HL-60 (cell line): ENCODE data around the gene LRWD1.
"Not testable (repeated sequence)": the region's sequence is repeated elsewhere in the genome, so short reads cannot be mapped to it uniquely, and the experiment has no call there.

Experiments
- DNase-seq, 2 experiments: peaks; one replicate each; pipeline ENCODE4 v3.0.0-alpha.2; 2010 to 2020; ENCODE audit warnings: low read depth in 1 of 2, low spot score in 1 of 2
- H3K27ac ChIP-seq: fragments of 250-450 bp; sonication (Bioruptor Pico); replicated peaks from 2 replicates; pipeline ENCODE4 v1.5.1; 2020; ENCODE audit warnings: mild to moderate bottlenecking, moderate library complexity
- H3K27me3 ChIP-seq: fragments of 250-450 bp; sonication (Bioruptor Pico); 2 replicates; pipeline ENCODE4 v1.5.1; 2021; ENCODE audit warnings: mild to moderate bottlenecking, moderate library complexity; ENCODE audit not compliant: insufficient read depth, poor library complexity, severe bottlenecking
- H3K4me3 ChIP-seq: replicated peaks from 2 replicates; pipeline ENCODE4 v1.5.1; 2011; ENCODE audit warnings: mild to moderate bottlenecking, control low read depth, low read length; ENCODE audit not compliant: insufficient read depth
- GABPA ChIP-seq: IDR thresholded peaks from 2 replicates; pipeline ENCODE4 v1.6.1; 2012; ENCODE audit warnings: low read depth
- POLR2AphosphoS5 ChIP-seq: IDR thresholded peaks from 2 replicates; pipeline ENCODE4 v1.6.1; 2012; ENCODE audit warnings: low read depth
- SPI1 ChIP-seq: IDR thresholded peaks from 2 replicates; pipeline ENCODE4 v1.6.1; 2012; ENCODE audit warnings: low read depth, mild to moderate bottlenecking, borderline replicate concordance
- TF ChIP-seq, protein P1 (sequence below): IDR thresholded peaks from 2 replicates; pipeline ENCODE4 v1.6.1; 2012; ENCODE audit warnings: low read depth; ENCODE audit not compliant: insufficient replicate concordance
- TF ChIP-seq, protein P2 (sequence below): IDR thresholded peaks from one replicate; pipeline ENCODE4 v1.5.1; 2011; ENCODE audit warnings: low read length, control low read depth, inconsistent platforms; ENCODE audit not compliant: insufficient read depth

LRWD1 gene

DNA sequence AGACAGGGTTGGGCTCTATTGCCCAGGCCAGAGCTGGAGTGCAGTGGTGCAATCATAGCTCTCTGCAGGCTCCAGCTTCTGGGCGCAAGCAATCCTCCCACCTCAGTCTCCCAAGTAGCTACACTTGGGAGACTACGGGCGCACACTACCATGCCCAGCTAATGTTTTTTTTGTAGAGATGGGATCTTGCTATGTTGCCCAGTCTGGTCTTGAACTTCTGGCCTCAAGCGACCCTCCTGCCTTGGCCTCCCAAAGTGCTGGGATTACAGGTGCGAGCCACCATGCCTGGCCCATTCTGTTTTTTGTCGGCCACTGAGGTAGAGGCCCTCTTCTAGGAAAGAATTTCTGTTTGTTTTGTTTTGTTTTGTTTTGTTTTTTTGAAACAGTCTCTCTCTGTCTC, 12.3 kb upstream of the LRWD1 start:
- TF ChIP-seq SPI1 = no peak
- TF ChIP-seq, protein P1, sequence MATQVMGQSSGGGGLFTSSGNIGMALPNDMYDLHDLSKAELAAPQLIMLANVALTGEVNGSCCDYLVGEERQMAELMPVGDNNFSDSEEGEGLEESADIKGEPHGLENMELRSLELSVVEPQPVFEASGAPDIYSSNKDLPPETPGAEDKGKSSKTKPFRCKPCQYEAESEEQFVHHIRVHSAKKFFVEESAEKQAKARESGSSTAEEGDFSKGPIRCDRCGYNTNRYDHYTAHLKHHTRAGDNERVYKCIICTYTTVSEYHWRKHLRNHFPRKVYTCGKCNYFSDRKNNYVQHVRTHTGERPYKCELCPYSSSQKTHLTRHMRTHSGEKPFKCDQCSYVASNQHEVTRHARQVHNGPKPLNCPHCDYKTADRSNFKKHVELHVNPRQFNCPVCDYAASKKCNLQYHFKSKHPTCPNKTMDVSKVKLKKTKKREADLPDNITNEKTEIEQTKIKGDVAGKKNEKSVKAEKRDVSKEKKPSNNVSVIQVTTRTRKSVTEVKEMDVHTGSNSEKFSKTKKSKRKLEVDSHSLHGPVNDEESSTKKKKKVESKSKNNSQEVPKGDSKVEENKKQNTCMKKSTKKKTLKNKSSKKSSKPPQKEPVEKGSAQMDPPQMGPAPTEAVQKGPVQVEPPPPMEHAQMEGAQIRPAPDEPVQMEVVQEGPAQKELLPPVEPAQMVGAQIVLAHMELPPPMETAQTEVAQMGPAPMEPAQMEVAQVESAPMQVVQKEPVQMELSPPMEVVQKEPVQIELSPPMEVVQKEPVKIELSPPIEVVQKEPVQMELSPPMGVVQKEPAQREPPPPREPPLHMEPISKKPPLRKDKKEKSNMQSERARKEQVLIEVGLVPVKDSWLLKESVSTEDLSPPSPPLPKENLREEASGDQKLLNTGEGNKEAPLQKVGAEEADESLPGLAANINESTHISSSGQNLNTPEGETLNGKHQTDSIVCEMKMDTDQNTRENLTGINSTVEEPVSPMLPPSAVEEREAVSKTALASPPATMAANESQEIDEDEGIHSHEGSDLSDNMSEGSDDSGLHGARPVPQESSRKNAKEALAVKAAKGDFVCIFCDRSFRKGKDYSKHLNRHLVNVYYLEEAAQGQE = no peak
- Histone ChIP-seq H3K27me3 (no peaks in the 10 kb centered on the region), H3K27ac (no peak overlapping the region), H3K4me3 (no peak overlapping the region)
- no peak for DNase-seq

DNA sequence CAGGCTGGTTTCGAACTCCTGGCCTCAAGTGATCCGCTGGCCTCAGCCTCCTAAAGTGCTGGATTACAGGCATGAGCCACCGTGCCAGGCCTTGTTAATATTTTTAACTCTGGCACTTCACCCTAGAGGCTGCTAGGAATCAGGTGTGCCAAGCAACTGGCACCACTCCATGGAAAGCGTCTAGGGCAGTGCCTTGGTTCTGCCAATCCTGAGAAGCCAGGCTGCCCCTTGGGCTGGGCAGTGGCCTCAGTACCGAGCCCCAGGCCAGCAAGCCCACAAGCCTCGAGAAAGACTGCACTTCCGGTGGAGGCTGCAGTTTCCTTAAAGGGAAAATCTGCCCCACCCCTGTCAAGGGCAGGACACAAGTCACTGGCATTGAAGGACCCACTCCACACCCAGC, 11.5 kb upstream of the LRWD1 start:
- TF ChIP-seq, protein P2, sequence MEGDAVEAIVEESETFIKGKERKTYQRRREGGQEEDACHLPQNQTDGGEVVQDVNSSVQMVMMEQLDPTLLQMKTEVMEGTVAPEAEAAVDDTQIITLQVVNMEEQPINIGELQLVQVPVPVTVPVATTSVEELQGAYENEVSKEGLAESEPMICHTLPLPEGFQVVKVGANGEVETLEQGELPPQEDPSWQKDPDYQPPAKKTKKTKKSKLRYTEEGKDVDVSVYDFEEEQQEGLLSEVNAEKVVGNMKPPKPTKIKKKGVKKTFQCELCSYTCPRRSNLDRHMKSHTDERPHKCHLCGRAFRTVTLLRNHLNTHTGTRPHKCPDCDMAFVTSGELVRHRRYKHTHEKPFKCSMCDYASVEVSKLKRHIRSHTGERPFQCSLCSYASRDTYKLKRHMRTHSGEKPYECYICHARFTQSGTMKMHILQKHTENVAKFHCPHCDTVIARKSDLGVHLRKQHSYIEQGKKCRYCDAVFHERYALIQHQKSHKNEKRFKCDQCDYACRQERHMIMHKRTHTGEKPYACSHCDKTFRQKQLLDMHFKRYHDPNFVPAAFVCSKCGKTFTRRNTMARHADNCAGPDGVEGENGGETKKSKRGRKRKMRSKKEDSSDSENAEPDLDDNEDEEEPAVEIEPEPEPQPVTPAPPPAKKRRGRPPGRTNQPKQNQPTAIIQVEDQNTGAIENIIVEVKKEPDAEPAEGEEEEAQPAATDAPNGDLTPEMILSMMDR = no peak
- TF ChIP-seq SPI1 (no peak), POLR2AphosphoS5 (no peak), GABPA (no peak)
- TF ChIP-seq, protein P1 = no peak
- H3K27ac ChIP-seq = no peak overlapping the region
- DNase-seq = no peak
- H3K27me3 ChIP-seq = no peaks in the 10 kb centered on the region
- no peak overlapping the region for H3K4me3 ChIP-seq

DNA sequence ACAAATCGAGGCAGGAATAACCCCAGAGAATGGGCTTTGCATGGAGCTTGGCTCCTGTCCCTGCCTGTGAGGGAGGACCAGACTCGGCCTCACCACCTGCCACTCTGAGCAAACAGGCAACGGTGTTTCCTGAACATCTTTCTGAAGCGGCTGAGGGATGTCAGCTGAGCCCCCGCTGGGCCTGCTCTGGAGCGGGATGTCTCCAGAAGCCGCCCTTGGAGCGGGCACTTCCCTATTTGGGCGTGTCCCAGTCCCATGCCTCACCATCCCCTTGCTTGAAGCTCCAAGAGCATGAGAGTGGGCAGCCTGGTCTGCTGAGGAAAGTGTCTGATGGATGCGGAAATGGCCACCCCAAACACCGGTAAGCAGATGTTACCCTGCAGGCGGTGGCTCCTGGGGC, 10.3 kb upstream of the LRWD1 start:
- no peak for DNase-seq
- TF ChIP-seq SPI1 (peak; percentile 65), POLR2AphosphoS5 (peak; percentile 39; the same call in 1 of the 2 replicates)
- TF ChIP-seq, protein P2 = no peak
- no peak overlapping the region for H3K27ac ChIP-seq
- no peak overlapping the region for H3K4me3 ChIP-seq
- H3K27me3 ChIP-seq = no peaks in the 10 kb centered on the region

DNA sequence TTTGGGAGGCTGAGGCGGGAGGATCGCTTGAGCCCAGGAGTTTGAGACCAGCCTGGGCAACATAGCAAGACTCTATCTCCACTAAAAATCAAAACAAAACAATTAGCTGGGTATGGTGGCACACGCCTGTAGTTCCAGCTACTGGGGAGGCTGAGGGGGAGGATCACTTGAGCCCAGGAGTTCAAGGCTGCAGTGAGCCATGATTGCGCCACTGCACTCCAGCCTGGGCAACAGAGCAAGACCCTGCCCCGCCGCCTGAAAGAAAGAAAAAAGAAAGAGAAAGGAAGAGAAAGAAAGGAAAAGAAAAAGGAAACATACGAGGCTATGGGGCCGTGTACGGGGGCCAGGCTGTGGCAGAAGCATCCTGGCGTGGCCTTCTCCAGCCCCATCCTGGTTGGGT, 9.9 kb upstream of the LRWD1 start:
- not testable (repeated sequence) for H3K27me3 ChIP-seq, H3K27ac ChIP-seq, DNase-seq, H3K4me3 ChIP-seq

DNA sequence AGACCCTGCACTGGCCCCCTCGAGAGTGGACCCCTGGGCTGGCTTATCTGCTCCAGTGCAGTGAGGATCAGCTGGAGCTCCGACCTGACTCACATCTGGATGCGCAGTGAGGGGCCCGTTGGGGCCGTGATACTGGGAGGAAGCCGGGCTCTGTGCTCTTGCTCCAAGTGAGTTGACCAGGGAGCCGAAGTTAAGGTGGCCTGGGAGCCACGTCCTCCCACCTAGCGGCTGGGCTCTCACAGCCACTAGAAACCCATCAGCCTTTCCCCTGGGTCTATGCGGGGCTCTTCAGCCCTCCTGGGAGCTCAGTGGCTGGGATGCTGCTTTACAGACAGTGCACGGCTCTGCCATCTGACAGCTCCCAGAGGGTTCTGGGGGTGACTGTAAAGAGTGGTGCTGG, 9.2 kb upstream of the LRWD1 start:
- Histone ChIP-seq H3K4me3 (no peak overlapping the region), H3K27ac (no peak overlapping the region), H3K27me3 (no peaks in the 10 kb centered on the region)
- DNase-seq = no peak
- no peak for TF ChIP-seq SPI1
- TF ChIP-seq GABPA = no peak
- no peak for TF ChIP-seq POLR2AphosphoS5
- TF ChIP-seq, protein P1 = no peak
